Fibroblast of skin of right biceps (primary cell): ENCODE data around the gene CD200R1.

ENCODE experiments used
- DNase-seq: peaks from one replicate; pipeline ENCODE4 v3.0.0-alpha.2; 2013

Gene CD200R1

DNA sequence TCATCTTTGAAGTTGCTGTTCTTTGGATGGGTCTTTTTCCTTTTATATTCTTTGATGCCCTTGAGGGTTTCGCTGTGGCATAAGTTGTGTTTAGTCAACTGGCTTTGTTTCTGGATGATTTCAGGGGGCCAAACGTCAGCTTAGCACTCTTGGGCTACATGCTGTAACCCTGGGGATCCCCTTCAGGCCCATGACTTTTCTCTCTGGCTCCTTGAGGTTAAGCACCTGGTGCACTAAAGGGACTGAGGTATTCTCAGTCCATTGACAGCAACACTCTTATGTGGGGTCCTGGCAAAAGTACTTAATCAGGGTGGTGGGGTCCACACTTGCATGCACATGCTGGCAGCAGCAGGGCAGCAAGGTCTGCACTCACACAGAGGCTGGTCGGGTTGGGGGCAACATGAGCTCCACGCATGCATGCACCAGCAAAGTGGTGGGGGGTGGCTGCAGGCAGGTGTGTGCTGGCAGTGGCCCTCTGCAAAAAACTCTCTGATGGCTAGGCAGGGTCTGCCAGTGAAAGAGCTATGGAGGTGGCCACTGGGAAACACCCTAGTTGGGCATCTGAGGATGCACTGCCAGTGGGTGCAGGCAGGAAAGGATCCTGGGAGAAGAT, 90.1 kb downstream of the CD200R1 start:
- DNase-seq = no peak

- DNase-seq = no peak
These were observed 93.0 kb downstream of the CD200R1 start for GRCh38 chr3:112881891-112882290.

DNA sequence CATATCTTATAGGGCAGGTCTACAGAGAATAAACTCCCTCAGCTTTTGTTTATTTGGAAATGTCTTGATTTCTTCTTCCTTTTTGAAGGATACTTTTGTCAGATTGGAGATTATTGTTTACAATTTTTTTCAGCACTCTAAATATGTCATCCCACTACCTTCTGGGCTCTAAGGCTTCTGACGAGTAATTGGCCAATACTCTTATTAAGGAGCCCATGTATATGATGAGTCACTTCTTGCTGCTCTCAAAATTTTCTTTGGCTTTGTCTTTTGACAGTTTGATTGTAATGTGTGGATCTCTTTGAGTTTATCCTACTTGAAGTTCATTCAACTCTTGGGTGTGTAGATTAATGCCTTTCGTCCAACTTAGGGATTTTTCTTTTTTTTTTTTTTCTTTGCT, 99.3 kb downstream of the CD200R1 start:
- DNase-seq = no peak

GRCh38 chr3:112874725-112875124, 100.2 kb downstream of the CD200R1 start:
- DNase-seq = no peak

GRCh38 chr3:112873632-112874031, 101.3 kb downstream of the CD200R1 start:
- no peak for DNase-seq

- no peak for DNase-seq
These were observed 103.2 kb downstream of the CD200R1 start for GRCh38 chr3:112871735-112872134.
